ENCODE results near the gene STARD9.

Gene STARD9

DNA sequence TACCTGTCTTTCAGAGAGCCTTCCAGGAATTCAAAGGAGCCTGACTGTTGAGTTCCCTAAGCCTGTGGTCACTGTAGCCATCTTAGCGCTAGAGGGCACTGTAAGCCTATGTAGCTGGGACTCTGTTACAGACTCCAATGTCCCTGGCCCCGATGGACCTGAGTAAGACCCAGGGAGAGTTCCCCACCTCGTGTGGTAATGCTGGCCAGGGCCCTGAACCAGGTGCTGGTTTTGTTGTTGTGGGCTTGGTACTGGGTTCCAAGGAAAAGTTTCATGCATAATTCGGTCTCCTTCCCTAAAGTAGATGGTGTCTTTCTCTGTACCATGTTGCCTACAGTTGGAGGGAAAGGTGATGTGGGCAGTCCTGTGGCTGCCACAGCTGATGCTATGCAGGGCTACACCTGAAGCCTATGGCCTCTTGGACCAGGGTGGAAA, 129.1 kb downstream of the STARD9 start:
- DNase-seq = no peak

DNA sequence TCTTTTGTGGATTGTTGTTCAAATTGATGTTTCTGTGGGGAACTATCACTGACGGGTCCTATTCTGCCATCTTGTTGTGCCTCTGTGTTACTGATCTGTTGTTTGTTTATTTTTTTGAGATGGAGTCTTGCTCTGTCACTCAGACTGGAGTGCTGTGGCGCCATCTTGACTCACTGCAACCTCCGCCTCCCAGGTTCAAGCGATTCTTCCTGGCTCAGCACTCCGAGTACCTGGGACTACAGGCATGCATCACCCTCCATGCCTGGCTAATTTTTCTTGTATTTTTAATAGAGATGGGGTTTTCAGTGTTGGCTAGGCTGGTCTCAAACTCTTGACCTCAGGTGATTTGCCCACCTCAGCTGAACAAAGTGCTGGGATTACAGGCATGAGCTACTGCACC, 129.9 kb downstream of the STARD9 start:
- DNase-seq = no peak

DNA sequence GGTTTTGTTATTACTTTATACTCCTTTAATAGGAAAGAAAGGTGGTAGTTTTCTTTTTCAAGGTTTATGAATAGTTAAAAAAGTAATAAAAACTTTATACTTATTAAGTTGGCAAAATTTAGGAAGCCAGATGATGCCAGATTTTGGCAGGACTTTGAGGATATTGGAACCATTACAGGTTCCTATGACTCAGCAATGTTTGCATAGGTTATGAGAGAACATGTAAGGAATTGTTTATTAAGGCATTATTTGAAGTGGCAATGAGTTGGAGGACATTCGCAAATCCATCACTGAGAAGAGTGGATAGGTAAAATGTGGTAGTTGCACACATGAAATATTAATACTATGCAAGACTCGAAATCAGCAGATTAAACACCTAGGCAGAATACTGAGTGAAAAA, 131.7 kb downstream of the STARD9 start:
- no peak for DNase-seq

DNA sequence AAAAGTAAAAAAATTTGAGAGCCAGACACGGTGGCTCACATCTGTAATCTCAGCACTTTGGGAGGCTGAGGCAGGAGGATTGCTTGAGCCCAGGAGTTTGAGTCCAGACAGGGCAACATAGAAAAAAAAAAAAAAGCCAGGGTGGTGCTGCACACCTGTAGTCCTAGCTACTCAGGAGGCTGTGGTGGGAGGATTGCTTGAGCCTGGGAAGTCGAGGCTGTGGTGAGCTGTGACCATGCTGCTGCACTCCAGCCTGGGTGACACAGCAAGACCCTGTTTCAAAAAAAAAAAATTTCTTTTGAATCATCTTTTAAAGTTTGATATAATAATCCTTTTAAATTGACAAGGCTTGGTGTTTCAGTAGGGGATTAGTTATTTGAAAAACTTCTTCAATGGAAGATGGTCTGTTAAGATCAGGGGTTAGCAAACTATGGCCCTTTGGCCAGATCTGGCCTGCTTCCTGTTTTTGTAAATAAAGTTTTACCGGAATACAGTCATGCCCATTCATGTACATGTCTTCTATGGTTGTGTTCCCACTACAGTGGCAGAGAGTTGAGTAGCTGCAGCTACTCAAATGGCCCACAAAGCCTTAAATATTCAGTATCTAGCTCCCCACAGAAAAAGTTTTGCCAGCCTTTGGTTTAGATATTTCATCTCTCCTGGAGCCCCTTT, 132.6 kb downstream of the STARD9 start:
- no peak for DNase-seq

DNA sequence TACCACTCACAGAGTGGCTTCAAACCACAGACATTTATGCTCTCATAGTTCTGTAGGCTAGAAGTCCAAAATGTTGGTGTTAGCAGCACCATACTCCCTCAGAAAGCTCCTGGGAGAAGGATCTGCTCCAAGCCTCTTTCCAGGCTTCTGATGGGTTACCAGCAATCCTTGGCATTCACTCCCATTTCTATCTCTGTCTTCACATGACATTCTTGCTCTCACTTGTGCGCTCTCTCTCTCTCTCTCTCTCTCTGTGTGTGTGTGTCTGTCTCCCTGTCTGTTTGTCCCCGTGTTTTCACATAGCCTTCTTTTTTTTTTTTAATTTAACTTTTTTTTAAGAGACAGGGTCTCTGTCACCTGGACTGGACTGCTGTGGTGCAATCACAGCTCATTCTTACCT, 135.3 kb downstream of the STARD9 start:
- DNase-seq = no peak

- DNase-seq = no peak
Observed at GRCh38 chr15:42711746-42712145, 136.3 kb downstream of the STARD9 start.

DNA sequence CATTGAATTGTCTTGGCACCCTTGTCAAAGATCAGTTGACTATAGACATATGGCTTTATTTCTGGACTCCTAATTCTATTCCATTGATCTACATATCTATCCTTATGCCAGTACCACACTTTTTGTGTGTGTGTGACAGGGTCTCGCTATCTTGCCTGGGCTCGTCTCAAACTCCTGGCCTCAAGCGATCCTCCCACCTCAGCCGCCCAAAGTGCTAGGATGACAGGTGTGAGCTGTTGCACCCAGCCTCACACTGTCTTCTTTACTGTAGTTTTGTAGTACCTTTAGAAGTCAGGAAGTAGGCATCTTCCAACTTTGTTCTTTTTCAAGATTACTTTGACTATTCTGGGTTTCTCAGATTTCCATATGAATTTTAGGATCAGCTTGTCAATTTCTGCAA, 137.2 kb downstream of the STARD9 start:
- no peak for DNase-seq

GRCh38 chr15:42716125-42716524, 140.7 kb downstream of the STARD9 start:
- no peak for DNase-seq

DNA sequence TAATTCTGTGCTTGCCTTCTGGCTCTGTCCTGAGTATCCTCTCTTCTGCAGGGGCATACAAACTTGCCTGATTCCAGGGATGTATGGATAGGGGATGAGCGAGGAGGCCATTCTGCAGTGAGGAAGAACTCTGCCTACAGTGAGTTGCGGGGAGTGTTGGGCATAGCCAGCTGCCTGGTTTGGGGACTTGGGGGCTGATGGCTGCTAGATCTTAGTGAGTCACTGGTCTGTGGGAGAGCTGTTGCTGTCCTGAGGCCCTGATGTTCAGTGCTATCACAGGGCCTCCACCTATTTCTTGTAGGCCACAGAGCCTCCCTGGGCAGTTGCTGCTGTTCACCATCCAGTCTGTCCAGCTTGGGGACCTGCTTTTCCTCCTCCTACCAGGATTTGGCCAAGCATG, 141.2 kb downstream of the STARD9 start:
- DNase-seq = no peak

DNA sequence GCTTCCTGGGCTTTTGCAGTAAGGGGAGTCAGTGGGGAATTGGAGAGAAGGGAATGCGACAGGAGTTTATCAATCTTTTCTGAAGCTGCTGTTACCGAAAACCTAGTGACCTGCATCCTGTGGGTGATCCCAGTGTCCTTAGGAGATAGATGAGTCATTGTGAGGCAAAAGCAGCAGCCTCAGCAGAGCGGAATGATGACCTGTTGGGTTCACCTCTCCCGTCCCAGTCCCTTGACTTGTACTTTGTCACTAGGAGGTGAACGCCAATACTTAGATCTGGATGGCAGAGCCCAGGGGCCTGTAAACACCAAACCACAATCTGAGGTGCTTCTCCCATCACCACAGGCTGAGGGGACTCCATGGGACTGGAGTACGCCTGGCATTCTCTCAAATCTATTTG, 143.6 kb downstream of the STARD9 start:
- no peak for DNase-seq

DNA sequence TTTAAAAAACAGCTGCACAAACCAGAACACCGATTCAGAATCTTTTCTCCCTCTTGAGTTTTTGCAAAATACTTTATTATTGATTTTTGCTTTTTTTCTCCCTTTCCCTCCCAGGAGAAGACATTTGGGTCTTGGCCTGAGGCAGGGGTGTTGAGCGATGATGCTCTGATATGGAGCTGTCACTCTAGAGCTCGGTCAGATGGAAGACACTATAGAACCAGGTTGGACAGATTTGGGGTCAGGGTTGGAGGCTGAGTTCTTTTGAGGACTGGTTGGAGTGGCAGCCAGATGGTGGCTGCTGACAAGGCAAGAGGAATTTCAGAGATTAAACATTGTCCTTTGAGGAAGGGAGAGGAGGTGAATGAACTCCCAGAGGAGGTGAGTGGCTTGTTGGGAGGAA, 144.7 kb downstream of the STARD9 start:
- no peak for DNase-seq

DNA sequence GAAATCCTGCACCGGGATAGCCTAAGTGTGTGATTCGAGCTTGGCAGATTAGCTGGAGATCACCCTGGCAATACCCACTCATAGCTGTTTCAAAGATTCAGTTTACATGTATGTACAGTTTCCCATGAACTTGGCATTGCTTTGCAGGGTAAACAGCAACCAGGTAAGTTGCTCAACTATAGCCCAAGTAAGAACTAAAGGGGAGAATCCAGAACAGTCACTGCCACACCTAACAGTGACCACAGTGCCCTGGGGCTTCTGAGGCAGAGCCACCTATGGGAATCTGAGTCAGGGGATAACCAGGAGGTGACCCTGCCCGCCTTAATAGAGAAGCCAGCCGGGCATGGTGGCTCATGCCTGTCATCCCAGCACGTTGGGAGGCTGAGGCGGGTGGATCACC, 145.6 kb downstream of the STARD9 start:
- DNase-seq = no peak

DNA sequence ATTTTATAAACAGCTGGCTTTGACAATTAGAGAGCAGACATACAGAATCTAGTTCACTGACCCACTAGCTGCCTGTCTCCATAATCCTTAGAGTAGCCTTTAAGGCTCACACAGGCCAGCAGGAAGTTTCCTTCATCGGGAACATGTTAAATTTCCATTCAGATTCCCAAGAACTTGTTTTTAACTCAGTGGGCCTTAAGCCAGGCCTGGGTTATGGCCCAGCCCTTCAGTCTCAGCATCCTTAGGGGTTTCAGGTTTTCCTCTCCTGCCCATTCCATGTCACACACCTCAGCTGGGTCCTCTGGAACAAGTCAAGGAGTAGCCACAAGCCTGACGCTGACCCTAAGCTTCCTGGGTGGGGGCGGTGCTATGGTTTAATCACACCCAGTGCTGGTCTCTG, 146.5 kb downstream of the STARD9 start:
- DNase-seq = no peak

- no peak for DNase-seq
Observed at GRCh38 chr15:42723068-42723467, 147.7 kb downstream of the STARD9 start.

DNA sequence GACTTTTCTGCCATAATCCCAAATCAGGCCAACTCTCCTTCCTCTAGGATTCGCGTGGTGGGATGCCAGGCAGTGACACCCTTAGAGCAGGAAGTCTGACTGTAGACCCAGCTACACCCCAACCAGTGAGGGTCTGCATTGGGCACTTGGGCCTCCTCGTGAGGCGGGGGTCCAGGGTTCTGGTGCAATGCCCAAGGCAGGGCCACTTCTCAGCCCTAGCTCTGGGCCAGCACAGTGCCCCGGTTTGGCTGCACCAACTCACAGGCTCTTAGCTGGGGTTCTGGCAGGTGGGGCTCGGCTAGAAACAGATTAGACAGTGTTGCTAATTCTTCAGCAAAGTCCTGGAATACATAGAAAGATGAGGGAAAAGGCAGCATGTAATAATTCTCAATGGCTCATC, 148.9 kb downstream of the STARD9 start:
- DNase-seq = no peak

DNA sequence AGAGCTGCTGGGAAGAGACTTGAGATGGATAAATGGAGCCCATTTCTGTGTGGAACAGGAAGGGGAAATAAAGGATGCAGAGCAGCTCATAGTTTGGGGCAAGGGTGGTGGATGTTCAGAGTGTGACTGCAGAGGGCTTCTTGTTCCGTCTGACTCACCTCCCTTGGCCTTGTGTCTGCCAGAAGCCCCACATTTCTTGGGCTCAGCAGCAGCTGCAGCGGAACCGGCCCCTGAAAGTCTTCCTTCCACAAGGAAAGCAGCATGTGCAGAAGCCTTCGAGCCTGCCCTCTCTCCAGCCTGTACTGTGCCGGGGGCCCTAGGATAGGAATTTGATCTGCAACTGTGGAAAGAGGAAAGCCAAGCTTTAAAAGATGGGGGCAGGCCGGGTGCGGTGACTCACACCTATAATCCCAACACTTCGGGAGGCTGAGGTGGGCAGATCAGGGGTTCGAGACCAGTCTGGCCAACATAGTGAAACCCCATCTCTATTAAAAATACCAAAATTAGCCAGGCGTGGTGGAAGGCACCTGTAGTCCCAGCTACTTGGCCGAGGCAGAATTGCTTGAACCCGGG, 150.0 kb downstream of the STARD9 start:
- DNase-seq = no peak

- no peak for DNase-seq
Observed at GRCh38 chr15:42726114-42726513, 150.7 kb downstream of the STARD9 start.

- no peak for DNase-seq
Observed at GRCh38 chr15:42727750-42728381, 152.5 kb downstream of the STARD9 start.

- no peak for DNase-seq
Observed at GRCh38 chr15:42728560-42728959, 153.2 kb downstream of the STARD9 start.

- no peak for DNase-seq
Observed at GRCh38 chr15:42728972-42729371, 153.6 kb downstream of the STARD9 start.

- no peak for DNase-seq
Observed at GRCh38 chr15:42729409-42729808, 154.0 kb downstream of the STARD9 start.

- no peak for DNase-seq
Observed at GRCh38 chr15:42730135-42730534, 154.7 kb downstream of the STARD9 start.

DNA sequence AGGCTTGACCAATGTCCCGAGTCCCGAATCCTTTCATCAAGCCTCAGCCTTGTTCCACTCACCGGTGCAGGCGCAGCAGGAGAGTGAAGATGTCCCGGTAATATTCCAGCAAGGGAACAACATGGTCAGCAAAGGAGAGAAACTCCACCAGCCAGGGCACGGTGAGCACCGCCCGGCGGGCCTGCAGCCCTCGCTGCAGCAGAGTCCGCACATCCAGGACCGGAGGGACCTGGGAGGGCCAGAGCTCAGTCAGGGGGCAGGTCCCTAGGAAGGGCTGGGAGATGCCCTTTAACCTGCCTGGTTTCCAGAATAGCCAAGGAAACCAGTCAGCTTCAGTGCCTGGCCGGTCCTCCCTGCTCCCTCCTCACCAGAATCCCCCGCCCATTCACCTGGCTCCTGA, 155.1 kb downstream of the STARD9 start:
- no peak for DNase-seq

GRCh38 chr15:42731461-42731860, 156.1 kb downstream of the STARD9 start:
- DNase-seq = no peak

Data from T1000 (cell line).